Keratinocyte (primary cell): Measurements from ENCODE around the gene MLN.

Source experiments
- CTCF ChIP-seq, 3 experiments: IDR thresholded peaks in 1 of 3; conservative IDR thresholded peaks in 1 of 3; optimal IDR thresholded peaks in 1 of 3; 2 replicates in 2 of 3; 3 replicates in 1 of 3; pipeline versions ENCODE3 to v1.5.1; 2011; ENCODE audit warnings: low read length in 3 of 3, mild to moderate bottlenecking in 3 of 3, moderate library complexity in 2 of 3, control low read depth in 1 of 3, inconsistent platforms in 1 of 3; ENCODE audit not compliant: insufficient read depth in 2 of 3; ENCODE audit errors: extremely low read depth in 1 of 3
- EZH2 ChIP-seq: IDR thresholded peaks from one replicate; pipeline ENCODE4 v1.6.1; 2012; ENCODE audit warnings: inconsistent platforms, mild to moderate bottlenecking, low read length, moderate library complexity

DNA sequence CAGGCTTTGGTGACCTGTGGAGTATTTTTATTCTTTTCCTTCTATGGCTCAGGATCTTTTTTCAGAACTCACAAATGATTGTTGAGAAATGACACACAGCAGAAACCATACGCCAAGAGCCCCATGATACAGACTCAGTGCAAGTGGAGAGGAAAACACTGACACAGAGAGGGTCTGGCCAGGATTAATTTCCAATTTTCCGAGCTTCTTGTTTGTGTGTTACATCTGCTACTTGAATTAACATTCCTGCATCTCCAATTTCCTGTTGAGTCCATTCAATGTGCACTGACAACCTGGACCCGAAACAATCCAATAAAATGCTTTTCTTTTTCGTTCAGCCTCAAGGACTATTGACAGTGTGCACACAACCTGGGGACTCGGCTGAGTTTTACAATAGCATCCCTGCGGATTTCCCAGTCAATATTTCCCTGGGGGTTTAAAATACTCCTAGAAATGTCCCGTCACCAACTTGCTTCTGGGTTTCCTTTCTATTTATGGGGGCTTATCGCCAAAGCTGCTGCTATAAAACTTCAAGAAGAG lies 4.9 kb upstream of the MLN start:
- TF ChIP-seq CTCF (optimal IDR thresholded peaks at IDR 0.05 in 1 of 3, IDR thresholded peaks at IDR 0.05 in 1 of 3, conservative IDR thresholded peaks at IDR 0.05 in 1 of 3; ENCODE audit: extremely low read depth in 1 of 3, insufficient read depth in 2 of 3, low read length in 3 of 3) (no peak), EZH2 (no peak)
